T-helper 2 cell (primary cell): ENCODE data around the gene XIRP2.
"Not testable (repeated sequence)": the region's sequence is repeated elsewhere in the genome, so short reads cannot be mapped to it uniquely, and the experiment has no call there.

Experiments
- DNase-seq, 5 experiments: peaks; one replicate each; pipeline versions ENCODE4 v3.0.0 to v3.0.0-alpha.2; 2012 to 2022

Gene XIRP2

DNA sequence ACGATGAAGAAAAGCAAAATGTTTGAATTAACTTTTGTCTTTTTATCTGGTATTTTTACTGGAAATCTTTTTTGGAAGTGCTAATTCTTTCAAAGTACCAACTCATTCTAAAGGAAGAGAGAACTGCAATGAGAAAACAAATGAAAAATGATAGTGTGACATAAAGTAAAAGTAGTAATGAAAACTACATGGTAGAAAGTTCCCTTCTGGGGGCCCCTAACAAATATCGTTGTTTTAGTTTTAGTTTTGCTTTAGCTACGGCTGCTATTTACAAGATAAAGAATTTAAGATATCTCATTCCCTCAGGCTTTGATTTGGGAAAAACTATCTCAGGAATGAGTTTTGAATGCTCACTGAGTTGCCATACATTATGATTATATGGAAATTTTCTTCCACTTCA, 161.4 kb downstream of the XIRP2 start:
- DNase-seq, result no peak

DNA sequence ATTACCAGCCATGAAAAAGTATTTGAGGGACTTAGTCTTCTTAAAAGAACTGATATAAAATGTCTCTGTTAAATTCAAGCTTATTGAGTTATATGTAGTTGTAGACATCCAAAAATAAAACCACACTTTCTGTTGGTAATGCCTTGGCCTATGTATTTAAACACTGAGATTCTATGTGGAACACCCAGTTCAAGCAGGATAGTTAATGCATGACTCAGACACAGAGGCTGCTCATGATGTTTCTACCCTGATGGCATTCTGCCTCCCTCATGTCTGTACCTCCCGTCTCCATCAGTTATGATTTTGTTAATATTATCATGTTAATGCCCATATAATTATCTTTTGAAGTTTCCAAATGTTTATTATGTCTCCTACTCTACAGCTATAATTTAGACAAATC, 164.5 kb downstream of the XIRP2 start:
- DNase-seq, result no peak

DNA sequence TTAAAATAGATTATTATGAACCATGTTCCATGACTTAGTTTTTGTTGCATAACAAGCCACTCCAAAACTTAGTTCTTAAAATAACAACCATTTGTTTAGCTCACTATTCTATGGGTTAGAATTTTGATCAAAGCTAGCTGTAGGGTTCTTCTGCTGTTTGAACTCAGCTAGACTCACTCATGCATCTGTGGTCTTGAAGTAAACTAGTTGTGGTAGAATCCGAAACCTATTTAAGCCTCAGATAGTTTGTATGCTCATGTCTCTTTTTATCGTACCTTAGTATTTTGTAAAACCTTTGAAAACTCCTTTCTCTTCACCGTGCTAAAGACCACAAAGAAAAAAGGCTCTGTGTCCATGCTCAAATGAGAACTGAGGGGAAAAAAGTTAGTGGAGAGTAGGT, 166.6 kb downstream of the XIRP2 start:
- DNase-seq, result no peak

DNA sequence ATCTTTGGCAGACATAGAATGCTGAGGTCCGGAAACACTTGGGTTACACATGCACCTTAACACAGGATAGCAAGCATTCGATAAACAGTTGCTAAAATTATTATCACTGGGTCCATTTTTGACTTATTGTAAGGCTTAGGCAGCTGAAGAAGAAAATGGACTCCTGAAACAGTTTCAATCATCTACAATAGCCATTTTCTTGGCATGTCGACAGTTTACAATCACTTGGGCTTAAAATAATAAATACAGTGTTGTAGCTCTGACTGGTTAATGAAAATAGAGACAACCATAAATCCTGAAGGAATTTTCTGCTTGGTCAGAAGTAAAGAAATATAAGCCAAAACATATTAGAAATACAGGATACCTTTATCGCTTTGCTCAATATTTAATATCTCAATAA, 169.2 kb downstream of the XIRP2 start:
- no peak for DNase-seq

DNA sequence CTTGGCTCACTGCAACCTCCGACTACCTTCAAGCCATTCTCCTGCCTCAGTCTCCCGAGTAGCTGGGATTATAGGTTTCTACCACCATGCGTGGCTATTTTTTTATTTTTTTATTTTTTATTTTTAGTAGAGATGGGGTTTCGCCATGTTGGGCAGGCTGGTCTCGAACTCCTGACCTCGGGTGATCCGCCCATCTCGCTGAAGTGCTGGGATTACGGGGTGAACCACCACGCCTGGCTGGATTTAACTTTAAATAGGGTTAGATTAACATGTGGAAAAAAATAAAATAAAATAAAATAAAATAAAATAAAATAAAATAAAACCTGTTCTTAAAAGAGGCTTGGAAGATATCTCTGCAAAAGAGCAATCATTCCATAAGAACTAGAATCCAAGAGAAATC, 170.9 kb downstream of the XIRP2 start:
- DNase-seq, result no peak

DNA sequence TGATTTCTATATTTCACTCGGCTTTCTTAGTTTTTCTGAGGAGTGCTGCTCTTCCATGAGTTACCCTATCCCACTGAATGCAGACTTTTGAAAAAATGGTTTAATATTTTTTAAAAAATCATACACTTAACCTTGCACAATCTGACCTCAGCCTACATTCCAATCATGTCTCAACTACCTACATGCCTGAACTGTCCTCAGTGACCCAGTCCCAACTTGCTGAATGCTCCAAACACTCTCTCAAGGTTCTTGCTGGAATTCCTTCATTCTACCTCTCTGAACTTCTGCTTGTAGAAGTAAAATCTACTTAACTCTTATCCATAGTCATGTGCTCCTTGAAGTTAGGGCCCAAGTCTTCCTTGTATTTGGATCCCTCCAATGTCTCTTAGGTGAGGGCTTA, 181.6 kb downstream of the XIRP2 start:
- no peak for DNase-seq

DNA sequence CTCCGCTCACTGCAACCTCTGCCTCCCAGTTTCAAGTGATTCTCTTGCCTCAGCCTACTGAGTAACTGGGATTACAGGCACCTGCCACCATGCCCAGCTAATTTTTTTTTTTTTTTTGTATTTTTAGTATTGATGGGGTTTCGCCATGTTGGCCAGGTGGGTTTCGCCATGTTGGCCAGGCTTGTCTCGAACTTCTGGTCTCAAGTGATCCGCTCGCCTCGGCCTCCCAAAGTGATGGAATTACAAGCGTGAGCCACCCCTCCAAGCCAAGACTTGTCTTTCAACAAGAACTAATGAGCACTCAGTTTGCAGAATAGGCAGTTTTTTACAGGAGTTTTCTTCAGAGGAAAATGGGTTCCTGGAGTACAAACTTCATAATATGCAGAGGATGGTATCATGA, 187.4 kb downstream of the XIRP2 start:
- DNase-seq, result not testable (repeated sequence)

DNA sequence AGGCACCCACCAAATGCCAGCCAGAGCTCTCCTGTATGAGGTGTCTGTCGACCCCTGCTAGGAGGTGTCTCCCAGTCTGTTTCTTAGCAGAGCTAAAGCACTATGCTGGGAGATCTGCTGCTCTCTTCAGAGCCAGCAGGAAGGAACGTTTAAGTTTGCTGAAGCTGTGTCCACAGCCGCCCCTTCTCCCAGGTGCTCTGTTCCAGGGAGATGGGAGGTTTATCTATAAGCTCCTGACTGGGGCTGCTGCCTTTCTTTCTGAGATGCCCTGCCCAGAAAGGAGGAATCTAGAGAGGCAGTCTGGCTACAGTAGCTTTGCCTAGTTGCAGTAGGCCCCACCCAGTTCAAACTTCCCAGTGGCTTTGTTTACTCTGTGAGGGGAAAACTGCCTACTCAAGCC, 210.7 kb downstream of the XIRP2 start:
- DNase-seq, result not testable (repeated sequence)

DNA sequence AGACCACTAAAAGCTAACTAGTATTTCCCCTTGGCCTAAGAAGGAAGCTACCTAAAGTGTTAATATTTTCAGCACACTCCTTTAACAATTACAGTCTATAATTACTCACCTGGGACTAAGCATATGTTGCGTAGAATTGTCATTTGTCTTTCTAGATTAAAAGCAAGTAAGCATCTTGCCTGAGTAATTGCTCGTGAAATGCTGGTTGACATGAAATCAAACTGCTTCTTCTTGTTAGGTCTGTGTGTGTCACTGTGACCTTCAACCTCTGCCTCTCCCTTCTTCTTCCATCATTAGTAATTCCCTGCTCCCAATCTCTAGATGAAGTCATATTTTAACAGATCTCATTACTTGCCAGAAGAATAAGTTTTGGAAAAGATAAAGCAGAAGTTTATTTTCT, 212.2 kb downstream of the XIRP2 start:
- no peak for DNase-seq

DNA sequence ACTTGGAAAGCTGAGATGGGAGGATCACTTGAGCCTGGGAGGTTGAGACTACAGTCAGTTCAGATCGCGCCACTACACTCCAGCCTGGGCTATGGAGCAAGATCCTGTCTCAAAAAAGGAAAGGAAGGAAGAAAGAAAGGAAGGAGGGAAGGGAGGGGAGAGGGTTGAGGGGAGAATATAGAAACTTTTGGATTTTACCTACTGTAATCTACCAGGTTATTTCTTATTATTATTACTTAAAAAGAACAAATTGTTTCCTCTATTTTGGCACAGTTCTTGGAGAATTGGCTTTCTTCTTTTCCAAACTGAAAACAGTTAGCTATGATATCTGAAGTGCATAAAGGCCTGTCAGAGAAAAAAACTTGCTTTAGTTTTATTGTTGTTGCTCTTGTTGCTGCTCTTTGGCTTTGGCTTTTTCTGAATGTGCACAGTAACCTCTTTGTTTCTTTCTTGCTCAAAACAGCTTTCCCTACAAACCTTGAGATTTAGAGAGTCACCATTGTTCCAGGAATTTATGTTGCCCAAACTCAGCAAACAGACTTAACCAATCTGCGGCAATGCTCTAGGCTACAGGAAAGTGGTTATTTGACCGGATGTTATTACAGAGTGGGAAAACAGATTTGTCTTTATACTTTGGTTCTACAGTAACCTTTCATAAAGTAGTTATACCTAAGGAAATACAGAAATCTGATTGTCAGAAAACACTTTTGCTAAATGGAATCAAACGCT, 214.9 kb downstream of the XIRP2 start:
- DNase-seq, result no peak

DNA sequence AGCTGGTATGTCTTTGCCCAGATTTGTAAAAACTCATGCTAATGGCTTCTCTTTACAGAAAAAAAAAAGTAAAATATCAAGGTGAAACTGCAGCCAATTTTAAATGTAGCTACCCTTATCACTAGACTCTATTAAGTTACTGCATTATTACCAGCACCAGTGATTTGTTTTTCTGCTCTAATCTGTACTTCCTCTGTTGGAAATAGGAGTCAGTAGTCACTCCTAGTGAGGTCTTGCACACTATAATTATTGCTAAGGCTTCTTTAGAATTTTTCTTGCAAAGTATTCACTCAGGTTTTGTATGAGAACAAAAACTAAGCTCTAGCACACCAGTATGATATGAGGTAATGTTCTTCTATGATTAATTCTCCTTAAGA, 215.5 kb downstream of the XIRP2 start:
- DNase-seq, result no peak

DNA sequence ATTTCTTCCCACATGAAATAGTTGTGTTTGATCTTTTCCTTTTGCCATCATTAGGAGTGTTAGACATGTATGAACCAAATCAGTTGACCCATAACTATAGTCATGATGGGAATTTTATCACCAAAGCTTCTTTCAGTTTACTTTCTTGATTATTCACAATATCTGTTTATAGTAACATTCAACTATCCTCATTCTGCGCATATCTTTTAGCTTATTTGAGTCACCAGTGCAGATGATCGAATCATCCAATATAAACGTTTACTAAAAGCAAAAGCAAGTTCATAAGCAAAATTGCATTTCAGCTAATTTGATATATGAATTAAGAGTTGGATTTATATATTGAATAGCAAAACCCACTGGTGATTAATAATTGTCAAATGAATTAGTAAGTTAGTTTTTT, 216.4 kb downstream of the XIRP2 start:
- DNase-seq, result no peak

DNA sequence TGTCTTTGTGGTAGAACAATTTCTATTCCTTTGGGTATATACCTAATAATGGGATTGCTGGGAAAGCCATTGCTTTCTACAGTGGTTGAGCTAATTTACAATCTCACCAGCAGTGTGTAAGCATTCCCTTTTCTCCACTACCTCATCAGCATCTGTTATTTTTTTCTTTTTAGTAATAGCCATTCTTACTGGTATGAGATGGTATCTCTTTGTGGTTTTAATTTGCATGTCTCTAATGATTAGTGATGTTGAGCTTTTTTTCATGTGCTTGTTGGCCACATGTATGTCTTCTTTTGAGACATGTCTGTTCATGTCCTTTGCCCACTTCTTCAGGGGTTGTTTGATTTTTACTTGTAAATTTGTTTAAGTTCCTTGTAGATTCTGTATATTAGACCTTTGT, 221.4 kb downstream of the XIRP2 start:
- not testable (repeated sequence) for DNase-seq

DNA sequence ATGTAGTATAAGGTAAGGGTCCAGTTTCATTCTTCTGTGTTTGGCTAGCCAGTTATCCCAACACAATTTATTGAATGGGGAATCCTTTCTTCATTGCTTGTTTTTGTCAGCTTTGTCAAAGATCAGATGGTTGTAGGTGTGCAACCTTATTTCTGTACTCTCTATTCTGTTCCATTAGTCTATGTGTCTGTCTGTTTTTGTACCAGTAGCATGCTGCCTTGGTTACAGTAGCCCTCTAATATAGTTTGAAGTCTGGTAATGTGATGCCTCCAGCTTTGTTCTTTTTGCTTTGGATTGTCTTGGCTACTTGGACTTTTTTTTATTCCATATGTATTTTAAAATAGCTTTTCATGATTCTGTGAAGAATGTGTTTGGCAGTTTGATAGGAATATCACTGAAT, 222.1 kb downstream of the XIRP2 start:
- no peak for DNase-seq

DNA sequence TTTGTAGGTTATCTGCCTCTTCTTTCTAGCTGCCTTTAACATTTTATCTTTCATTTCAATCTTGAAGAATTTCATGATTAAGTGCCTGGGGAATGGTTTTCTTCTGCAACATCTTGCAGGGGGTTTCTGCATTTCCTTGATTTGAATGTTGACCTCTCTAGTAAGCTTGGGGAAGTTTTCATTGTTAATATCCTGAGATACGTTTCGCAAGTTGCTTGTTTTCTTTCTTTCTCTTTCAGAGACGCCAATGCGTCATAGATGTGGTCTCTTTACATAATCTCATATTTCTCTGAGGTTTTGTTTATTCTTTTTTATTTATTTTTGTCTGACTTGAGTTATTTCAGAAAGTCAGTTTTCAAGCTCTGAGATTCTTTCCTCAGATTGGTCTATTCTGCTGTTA, 225.7 kb downstream of the XIRP2 start:
- no peak for DNase-seq

DNA sequence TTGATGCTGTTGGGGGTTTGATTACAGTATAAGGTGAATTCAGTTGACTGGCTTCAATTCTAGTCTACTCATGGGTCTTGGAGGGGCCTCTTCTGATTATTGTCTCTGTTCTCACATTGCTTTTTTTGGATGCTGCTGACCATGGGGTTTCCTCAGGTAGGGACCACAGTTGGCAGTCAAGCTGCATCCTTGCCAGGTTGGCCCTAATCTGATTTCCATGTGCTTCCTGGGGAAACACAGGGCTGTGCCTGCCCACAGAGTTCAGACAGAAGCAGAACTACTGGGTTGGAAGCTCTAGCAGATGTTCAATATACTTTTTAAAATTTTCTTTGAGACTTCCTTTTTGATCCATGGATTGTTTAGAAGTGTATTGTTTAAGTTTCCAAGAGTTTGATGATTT, 227.3 kb downstream of the XIRP2 start:
- no peak for DNase-seq

DNA sequence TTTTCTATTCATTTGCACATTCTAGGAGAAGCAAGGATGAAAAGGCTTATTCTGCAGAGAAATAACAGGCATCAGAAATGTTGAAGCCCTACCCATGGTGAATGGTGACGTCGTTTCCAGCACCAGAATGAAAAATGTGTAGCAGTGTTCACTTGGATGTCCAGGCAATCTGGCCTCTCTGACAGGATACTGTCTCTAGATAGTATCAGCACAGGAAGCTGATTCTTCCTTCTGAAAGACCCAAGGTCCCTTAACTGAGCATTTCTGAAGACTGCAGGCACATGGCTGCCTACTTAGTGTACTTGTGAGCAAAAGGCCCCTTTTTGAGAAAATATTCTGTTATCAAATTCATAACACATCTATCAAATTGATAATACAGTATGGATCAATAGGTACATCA, 234.1 kb downstream of the XIRP2 start:
- no peak for DNase-seq

DNA sequence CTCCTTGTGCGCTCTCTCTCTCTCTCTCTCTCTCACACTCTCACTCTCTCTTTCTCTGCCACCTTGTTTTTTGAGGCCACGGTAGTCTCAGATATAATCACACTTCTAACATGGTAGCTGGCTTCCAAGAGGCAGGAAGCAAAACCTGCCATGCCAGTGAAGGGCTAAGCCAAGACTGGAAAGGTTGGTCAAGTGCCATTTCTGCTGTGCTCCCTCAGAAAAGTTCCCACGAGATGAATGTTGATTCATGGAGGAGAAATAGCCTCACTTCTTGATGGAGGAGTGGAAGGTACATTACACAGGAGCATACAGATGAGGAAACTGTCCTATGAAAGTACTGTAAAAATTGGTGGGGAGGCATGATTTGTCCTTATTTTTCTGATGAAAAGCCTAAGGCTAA, 237.9 kb downstream of the XIRP2 start:
- DNase-seq, result no peak

DNA sequence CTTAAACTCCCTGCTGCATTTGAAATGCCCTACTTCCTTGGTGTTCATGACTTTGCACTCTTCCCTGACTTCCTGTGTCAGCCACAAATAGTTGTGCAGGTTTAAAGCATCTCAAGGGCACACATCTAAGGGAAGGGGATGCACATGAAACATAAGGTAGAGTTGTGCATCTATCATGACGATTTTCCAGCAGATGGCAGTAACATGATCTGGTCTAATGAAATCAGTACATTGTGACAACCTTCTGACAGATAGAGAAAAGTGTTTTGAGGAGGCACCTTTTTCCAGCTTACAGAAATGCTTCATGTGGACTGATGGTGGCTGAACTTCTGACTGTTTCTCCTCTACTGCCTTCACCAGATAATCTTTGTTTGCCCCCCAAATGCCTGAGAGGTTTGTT, 238.9 kb downstream of the XIRP2 start:
- DNase-seq, result peak in 1 of 5 experiments; percentile 1

DNA sequence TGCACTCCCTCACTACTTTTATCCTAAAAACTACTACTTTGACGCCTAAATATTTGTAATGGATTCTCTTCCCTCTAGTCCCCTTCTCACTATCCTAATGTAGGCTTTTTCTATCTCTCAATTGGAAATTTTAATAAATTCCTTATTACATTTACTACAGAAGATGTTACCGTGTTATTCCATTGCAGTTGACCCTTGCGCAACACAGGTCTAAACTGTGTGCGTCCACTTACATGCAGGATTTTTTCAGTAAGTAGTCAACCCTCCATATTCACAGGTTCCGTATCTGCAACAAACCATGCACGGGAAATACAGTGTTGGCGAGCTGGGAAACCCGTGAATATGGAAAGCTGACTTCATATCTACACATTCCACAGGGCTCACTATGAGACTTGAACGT, 239.8 kb downstream of the XIRP2 start:
- DNase-seq, result no peak

DNA sequence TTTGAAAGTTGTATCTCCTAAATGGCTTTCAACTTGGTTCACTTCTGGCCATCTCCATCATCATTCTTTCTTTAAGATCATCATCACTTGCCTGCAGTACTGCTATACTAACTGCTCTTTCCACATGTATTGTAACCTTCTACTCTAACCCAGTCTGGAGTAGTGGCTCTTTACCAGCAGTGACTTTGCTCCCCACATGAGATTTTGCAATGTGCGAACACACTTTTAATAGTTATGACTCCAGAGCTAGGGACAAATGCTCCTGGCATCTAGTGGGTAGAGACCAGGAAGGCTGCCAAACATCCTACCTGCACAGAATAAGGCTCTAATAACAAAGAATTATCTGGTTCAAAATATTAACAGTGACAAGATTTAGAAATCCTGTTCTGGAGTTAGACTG, 243.8 kb downstream of the XIRP2 start:
- DNase-seq, result no peak

DNA sequence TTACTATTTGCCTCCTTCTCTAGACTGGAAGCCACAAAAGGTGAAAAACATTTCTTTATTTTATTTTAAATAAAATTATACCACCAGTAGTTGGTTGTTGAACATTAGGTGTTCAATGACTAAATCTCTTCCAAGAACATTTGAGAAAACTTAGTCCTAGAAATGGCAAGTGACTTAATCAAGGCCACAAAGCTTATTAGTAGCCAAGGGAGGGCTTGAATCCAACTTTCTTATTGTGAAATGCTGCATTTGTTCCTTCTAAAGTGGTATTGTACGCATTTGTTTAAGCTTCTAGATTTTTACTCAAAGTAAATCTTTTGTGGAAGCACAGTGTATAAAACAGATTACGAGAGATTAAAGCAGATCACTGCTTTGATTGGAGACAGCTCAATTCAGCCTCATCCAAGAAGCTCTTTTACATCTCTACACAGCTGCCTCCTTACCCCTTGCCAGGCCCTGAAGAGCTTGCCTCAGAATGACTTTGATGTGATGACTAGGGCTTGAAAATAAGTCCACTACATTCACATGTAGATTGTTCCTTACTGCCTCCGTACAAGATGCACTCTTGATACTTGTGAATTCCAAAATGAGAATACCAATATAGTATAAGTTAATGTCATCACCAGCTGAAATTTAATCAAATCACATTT, 244.8 kb downstream of the XIRP2 start:
- no peak for DNase-seq

DNA sequence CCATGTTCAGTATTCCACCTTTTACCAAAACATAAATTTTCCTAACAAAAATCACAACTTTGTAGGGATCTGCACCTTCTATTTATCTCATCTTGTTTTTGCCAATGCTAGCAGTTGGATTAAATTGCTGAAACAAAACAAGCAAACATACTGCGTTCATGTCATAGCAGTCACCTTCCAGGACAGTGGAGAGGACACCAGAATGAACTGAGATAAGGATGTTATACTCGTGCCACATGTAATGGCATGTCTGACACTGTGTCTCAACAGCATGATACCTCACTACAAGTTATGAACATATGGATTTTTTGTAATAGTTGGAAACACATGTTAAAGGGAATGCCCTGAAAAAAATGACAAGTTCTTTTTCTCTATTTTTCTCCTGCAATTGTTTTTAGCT, 245.3 kb downstream of the XIRP2 start:
- no peak for DNase-seq

DNA sequence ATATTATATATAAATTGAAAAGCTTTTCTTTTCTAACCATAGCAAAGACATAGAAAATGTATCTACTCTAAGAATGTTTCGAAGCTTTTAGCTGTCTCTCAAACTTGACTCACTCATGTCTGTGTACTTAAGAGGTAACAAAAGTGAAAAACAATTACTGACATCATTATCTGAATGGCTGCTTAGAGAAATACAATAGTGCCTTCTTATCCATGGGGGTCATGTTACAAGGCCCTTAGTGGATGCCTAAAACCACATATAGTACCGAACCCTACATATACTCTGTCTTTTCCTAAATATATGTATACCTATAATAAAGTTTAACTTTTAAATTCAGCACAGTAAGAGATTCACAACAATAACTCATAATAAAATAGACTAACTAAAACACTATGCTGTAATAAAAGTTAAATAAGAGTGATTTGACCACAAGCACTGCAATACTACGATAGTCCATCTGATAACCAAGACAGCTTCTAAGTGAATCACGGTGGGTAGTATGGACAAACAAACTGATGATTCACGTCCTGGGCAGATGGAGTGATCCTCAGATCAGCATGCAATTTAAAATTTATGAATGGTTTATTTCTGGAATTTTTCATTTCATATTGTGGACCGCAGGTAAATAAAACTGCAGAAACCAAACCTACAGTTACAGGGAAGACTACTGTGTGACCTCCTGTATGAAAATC, 246.2 kb downstream of the XIRP2 start:
- DNase-seq, result no peak
